GM23338 (cell line): ENCODE results near the gene ERO1A. TPM values are rescaled to one million over a fixed set of nuclear protein-coding genes. Genes with fewer than 3 reads are reported as not detected.

Experiments used
- ATAC-seq: fragments of 200-7000 bp; cut with Tn5 transposase; 3 replicates; pipeline ENCODE4 v1.9.1; 2020
- DNase-seq: peaks from one replicate; pipeline ENCODE4 v3.0.0-alpha.2; 2015; ENCODE audit warnings: low spot score
- H2AFZ ChIP-seq: fragments of 200-600 bp; sonication (generic); 2 replicates; pipeline ENCODE4 v1.8.0; 2016; ENCODE audit warnings: antibody characterized with exemption, mild to moderate bottlenecking, moderate library complexity
- H3F3A ChIP-seq: fragments of 200-600 bp; sonication (generic); replicated peaks from 2 replicates; pipeline ENCODE4 v1.8.0; 2017; ENCODE audit warnings: antibody characterized with exemption, mixed run types, low read depth
- H3K27ac ChIP-seq: fragments of 200-600 bp; sonication (generic); 2 replicates; pipeline ENCODE4 v1.6.1; 2016; ENCODE audit warnings: low read depth
- H3K27me3 ChIP-seq: fragments of 200-600 bp; sonication (generic); 2 replicates; pipeline ENCODE4 v1.8.0; 2016; ENCODE audit warnings: mild to moderate bottlenecking, mixed run types, moderate library complexity; ENCODE audit not compliant: insufficient read depth
- H3K36me3 ChIP-seq: fragments of 200-600 bp; sonication (generic); 2 replicates; pipeline ENCODE4 v1.8.0; 2016; ENCODE audit warnings: mild to moderate bottlenecking; ENCODE audit not compliant: insufficient read depth
- H3K4me1 ChIP-seq: fragments of 200-600 bp; sonication (generic); 2 replicates; pipeline ENCODE4 v1.8.0; 2016; ENCODE audit warnings: mild to moderate bottlenecking, moderate library complexity; ENCODE audit not compliant: insufficient read depth
- H3K4me2 ChIP-seq: fragments of 200-600 bp; sonication (generic); 2 replicates; pipeline ENCODE4 v1.7.1; 2017; ENCODE audit warnings: mixed run types
- H3K4me3 ChIP-seq: fragments of 200-600 bp; sonication (generic); 2 replicates; pipeline ENCODE4 v1.6.1; 2016; ENCODE audit warnings: mixed run types
- H3K79me2 ChIP-seq: fragments of 200-600 bp; sonication (generic); replicated peaks from 2 replicates; pipeline ENCODE4 v1.8.0; 2017; ENCODE audit warnings: mild to moderate bottlenecking; ENCODE audit not compliant: insufficient read depth
- H3K9me2 ChIP-seq: fragments of 200-600 bp; sonication (generic); 2 replicates; pipeline ENCODE4 v1.8.0; 2017; ENCODE audit not compliant: insufficient read depth
- H4K20me1 ChIP-seq: fragments of 200-600 bp; sonication (generic); replicated peaks from 2 replicates; pipeline ENCODE4 v1.8.0; 2017; ENCODE audit warnings: mild to moderate bottlenecking; ENCODE audit not compliant: insufficient read depth
- H3K27ac Mint-ChIP-seq: 2 replicates; pipeline ENCODE4 v1.8.0; 2020; ENCODE audit warnings: inconsistent platforms, mild to moderate bottlenecking, moderate library complexity, mixed read lengths
- H3K27me3 Mint-ChIP-seq: 3 replicates; pipeline ENCODE4 v1.8.0; 2022; ENCODE audit warnings: low read depth, mild to moderate bottlenecking, moderate library complexity, mixed read lengths, inconsistent platforms; ENCODE audit not compliant: insufficient read depth, poor library complexity
- H3K36me3 Mint-ChIP-seq: 3 replicates; pipeline ENCODE4 v1.8.0; 2021; ENCODE audit warnings: low read depth, mild to moderate bottlenecking, inconsistent platforms, moderate library complexity, mixed read lengths
- H3K4me1 Mint-ChIP-seq: 3 replicates; pipeline ENCODE4 v1.8.0; 2020; ENCODE audit warnings: mild to moderate bottlenecking, inconsistent platforms, mixed read lengths
- H3K4me3 Mint-ChIP-seq: 3 replicates; pipeline ENCODE4 v1.8.0; 2021; ENCODE audit warnings: moderate library complexity, mild to moderate bottlenecking, inconsistent platforms, mixed read lengths
- H3K9me3 Mint-ChIP-seq: 3 replicates; pipeline ENCODE4 v1.8.0; 2020; ENCODE audit warnings: moderate library complexity, mild to moderate bottlenecking, inconsistent platforms, mixed read lengths
- CREB1 ChIP-seq: fragments of 250-450 bp; sonication (Bioruptor Pico); IDR thresholded peaks from 2 replicates; pipeline ENCODE4 v1.5.0; 2020; ENCODE audit warnings: low read depth, mild to moderate bottlenecking, moderate library complexity
- EZH2 ChIP-seq: fragments of 200-600 bp; sonication (generic); IDR thresholded peaks from one replicate; pipeline ENCODE4 v1.8.0; 2017; ENCODE audit warnings: antibody characterized with exemption, mild to moderate bottlenecking, low read depth; ENCODE audit not compliant: unreplicated experiment
- EZH2phosphoT487 ChIP-seq: fragments of 200-600 bp; sonication (generic); IDR thresholded peaks from one replicate; pipeline ENCODE4 v1.8.1; 2018; ENCODE audit warnings: antibody characterized with exemption; ENCODE audit not compliant: unreplicated experiment
- JUNB ChIP-seq: IDR thresholded peaks from one replicate; pipeline ENCODE4 v1.6.1; 2016; ENCODE audit warnings: antibody characterized with exemption; ENCODE audit not compliant: unreplicated experiment
- NANOG ChIP-seq: IDR thresholded peaks from 2 replicates; pipeline ENCODE4 v1.6.1; 2016; ENCODE audit warnings: antibody characterized with exemption, borderline replicate concordance
- POLR2AphosphoS5 ChIP-seq: IDR thresholded peaks from 2 replicates; pipeline ENCODE4 v1.6.1; 2016; ENCODE audit warnings: antibody characterized with exemption, low read depth
- STAT1 ChIP-seq: IDR thresholded peaks from one replicate; pipeline ENCODE4 v1.6.1; 2016; ENCODE audit warnings: antibody characterized with exemption; ENCODE audit not compliant: unreplicated experiment
- ZNF114 ChIP-seq: fragments of 250-450 bp; sonication (Bioruptor Pico); IDR thresholded peaks from 2 replicates; pipeline ENCODE4 v1.5.0; 2020; ENCODE audit warnings: mild to moderate bottlenecking, moderate library complexity
- ZNF331 ChIP-seq: fragments of 250-450 bp; sonication (Bioruptor Pico); IDR thresholded peaks from 2 replicates; pipeline ENCODE4 v1.5.0; 2020; ENCODE audit warnings: low read depth, mild to moderate bottlenecking, moderate library complexity
- polyA plus RNA-seq: library from polyadenylated mRNA; unstranded; fragments of >200 nt; fragmentation: Nextera tagmentation; extraction: Ambion mirVana; gene quantifications from 2 replicates; pipeline ENCODE4 v1.2.1, GENCODE V29; 2016
- total RNA-seq: library from RNA; depleted of rRNA; stranded (reverse); fragments of >200 nt; shearing (Covaris generic); gene quantifications from 2 replicates; pipeline ENCODE4 v1.2.3, GENCODE V29; 2014
- TF ChIP-seq, protein P1 (sequence below), 2 experiments: fragments of 200-600 bp in 1 of 2; sonication (generic) in 1 of 2; conservative IDR thresholded peaks; 2 replicates each; pipeline versions ENCODE4 v1.5.1 to v1.6.1; 2016 to 2017; ENCODE audit warnings: antibody characterized with exemption in 2 of 2, low read depth in 2 of 2, mild to moderate bottlenecking in 2 of 2, moderate library complexity in 1 of 2
- TF ChIP-seq, protein P2 (sequence below): IDR thresholded peaks from one replicate; pipeline ENCODE4 v1.6.1; 2018; ENCODE audit warnings: antibody characterized with exemption; ENCODE audit not compliant: unreplicated experiment
- TF ChIP-seq, protein P3 (sequence below): IDR thresholded peaks from 2 replicates; pipeline ENCODE4 v1.6.1; 2016; ENCODE audit warnings: antibody characterized with exemption

Gene ERO1A
- total and polyA plus RNA-seq, 2 experiments from 2014 or later = 25.2 to 44.7 TPM

DNA sequence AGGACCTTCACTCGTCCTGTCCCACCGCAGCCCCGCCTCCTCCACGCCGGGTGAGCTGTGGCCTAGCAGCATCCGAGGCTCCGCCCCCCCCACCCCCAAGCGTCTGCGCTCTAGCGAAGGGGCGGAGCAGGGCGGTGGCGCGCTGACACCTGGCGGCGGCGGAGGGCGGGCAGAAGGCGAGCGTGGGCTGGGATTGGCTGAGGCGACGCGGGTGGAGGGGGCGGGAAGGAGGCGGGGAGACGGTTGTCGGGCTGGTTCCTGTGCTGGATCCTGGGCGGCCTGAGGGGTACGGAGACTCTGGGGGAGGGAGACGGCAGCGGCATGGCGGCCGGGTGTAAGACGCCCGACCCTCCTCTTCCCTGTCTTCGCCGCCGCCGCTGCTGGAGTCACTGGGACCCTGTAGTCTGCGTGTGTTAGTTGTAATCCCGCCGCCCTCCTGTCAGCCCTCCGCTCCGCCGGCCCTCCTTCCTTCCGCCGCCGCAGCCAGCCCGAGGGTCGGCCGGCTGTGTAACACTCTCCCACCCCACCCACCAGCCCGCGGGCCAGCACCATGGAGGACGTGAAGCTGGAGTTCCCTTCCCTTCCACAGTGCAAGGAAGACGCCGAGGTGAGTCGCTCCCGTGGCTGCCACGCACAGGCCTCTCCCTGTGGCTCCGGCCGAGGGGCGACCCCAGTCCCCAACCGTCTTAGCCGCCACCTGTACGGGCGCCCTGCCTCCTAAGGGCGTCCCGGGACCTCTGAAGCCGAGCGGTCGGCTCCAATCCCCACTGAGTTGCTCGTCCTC lies 34.8 kb upstream of the ERO1A start, which contains the start of gene STYX:
TSS of gene STYX (plus strand) at position 242 of the 784 bp plus-strand sequence. CDS start at position 551, 309 bp downstream.
- H3K36me3 Mint-ChIP-seq = peaks cover 60% of the 10 kb centered on the region
- peak within 1 kb of the TSS; percentile 98 for H3K27ac Mint-ChIP-seq

DNA sequence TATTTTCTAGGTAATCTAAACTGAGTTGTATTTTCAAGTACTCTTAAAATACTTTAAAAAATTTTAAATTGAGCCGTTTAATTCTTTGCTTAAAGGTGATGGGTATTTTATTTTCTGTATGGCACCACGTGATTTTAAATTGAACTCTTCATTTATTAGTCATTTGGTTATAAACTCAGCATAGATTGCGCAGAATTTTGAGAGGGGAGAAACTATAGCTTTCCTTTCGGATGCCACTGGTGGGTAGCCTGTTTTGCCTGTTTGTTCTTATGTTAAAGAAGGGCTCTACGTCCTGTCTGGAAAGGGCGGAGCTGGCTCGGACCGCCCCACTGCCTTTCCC lies 34.2 kb upstream of the ERO1A start:
- H3K27me3 Mint-ChIP-seq = peaks cover 7% of the 10 kb centered on the region
- peak overlapping the region; percentile 78 for H3K27ac ChIP-seq
- H3K36me3 Mint-ChIP-seq = peaks cover 60% of the 10 kb centered on the region
- peaks cover 28% of the 10 kb centered on the region for H3K4me1 Mint-ChIP-seq
- no peaks in the 10 kb centered on the region for H3K9me3 Mint-ChIP-seq
- no peaks in the 10 kb centered on the region for H3K9me2 ChIP-seq
- H3K27ac Mint-ChIP-seq = peak overlapping the region; percentile 94
- H3K4me2 ChIP-seq = peak overlapping the region; percentile 50
- H4K20me1 ChIP-seq = peaks cover 2% of the 10 kb centered on the region; the same call in 1 of the 2 replicates
- H3K27me3 ChIP-seq = no peaks in the 10 kb centered on the region
- peak overlapping the region; percentile 98 for H3K4me3 Mint-ChIP-seq
- peaks cover 14% of the 10 kb centered on the region for H3K4me1 ChIP-seq
- no peak overlapping the region for H2AFZ ChIP-seq
- no peaks in the 10 kb centered on the region; the same call in 1 of the 2 replicates for H3F3A ChIP-seq
- peaks cover 6% of the 10 kb centered on the region; the same call in 1 of the 2 replicates for H3K36me3 ChIP-seq
- no peak for DNase-seq
- H3K4me3 ChIP-seq = peak overlapping the region; percentile 38
- ATAC-seq = no peak
- H3K79me2 ChIP-seq = peaks cover 43% of the 10 kb centered on the region
- TF ChIP-seq, protein P1, sequence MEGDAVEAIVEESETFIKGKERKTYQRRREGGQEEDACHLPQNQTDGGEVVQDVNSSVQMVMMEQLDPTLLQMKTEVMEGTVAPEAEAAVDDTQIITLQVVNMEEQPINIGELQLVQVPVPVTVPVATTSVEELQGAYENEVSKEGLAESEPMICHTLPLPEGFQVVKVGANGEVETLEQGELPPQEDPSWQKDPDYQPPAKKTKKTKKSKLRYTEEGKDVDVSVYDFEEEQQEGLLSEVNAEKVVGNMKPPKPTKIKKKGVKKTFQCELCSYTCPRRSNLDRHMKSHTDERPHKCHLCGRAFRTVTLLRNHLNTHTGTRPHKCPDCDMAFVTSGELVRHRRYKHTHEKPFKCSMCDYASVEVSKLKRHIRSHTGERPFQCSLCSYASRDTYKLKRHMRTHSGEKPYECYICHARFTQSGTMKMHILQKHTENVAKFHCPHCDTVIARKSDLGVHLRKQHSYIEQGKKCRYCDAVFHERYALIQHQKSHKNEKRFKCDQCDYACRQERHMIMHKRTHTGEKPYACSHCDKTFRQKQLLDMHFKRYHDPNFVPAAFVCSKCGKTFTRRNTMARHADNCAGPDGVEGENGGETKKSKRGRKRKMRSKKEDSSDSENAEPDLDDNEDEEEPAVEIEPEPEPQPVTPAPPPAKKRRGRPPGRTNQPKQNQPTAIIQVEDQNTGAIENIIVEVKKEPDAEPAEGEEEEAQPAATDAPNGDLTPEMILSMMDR (conservative IDR thresholded peaks at IDR 0.05; ENCODE audit: low read depth in 2 of 2) = no peak
- TF ChIP-seq EZH2 (no peak), POLR2AphosphoS5 (no peak), CREB1 (CRISPR knock-in tag) (no peak), NANOG (no peak), JUNB (no peak), STAT1 (no peak), ZNF114 (CRISPR knock-in tag) (no peak), ZNF331 (CRISPR knock-in tag) (no peak), EZH2phosphoT487 (no peak)
- TF ChIP-seq, protein P2, sequence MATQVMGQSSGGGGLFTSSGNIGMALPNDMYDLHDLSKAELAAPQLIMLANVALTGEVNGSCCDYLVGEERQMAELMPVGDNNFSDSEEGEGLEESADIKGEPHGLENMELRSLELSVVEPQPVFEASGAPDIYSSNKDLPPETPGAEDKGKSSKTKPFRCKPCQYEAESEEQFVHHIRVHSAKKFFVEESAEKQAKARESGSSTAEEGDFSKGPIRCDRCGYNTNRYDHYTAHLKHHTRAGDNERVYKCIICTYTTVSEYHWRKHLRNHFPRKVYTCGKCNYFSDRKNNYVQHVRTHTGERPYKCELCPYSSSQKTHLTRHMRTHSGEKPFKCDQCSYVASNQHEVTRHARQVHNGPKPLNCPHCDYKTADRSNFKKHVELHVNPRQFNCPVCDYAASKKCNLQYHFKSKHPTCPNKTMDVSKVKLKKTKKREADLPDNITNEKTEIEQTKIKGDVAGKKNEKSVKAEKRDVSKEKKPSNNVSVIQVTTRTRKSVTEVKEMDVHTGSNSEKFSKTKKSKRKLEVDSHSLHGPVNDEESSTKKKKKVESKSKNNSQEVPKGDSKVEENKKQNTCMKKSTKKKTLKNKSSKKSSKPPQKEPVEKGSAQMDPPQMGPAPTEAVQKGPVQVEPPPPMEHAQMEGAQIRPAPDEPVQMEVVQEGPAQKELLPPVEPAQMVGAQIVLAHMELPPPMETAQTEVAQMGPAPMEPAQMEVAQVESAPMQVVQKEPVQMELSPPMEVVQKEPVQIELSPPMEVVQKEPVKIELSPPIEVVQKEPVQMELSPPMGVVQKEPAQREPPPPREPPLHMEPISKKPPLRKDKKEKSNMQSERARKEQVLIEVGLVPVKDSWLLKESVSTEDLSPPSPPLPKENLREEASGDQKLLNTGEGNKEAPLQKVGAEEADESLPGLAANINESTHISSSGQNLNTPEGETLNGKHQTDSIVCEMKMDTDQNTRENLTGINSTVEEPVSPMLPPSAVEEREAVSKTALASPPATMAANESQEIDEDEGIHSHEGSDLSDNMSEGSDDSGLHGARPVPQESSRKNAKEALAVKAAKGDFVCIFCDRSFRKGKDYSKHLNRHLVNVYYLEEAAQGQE = no peak
- TF ChIP-seq, protein P3, sequence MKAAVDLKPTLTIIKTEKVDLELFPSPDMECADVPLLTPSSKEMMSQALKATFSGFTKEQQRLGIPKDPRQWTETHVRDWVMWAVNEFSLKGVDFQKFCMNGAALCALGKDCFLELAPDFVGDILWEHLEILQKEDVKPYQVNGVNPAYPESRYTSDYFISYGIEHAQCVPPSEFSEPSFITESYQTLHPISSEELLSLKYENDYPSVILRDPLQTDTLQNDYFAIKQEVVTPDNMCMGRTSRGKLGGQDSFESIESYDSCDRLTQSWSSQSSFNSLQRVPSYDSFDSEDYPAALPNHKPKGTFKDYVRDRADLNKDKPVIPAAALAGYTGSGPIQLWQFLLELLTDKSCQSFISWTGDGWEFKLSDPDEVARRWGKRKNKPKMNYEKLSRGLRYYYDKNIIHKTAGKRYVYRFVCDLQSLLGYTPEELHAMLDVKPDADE = no peak

More for the DNA sequence above, 34.8 kb upstream of the ERO1A start, which contains the start of gene STYX:
- Histone ChIP-seq H3K27me3 (no peaks in the 10 kb centered on the region), H4K20me1 (peaks cover 2% of the 10 kb centered on the region; the same call in 1 of the 2 replicates), H2AFZ (peak within 1 kb of the TSS; percentile 64; the same call in 1 of the 2 replicates), H3K9me2 (no peaks in the 10 kb centered on the region), H3K4me2 (peak within 1 kb of the TSS; percentile 82), H3K4me1 (peaks cover 16% of the 10 kb centered on the region), H3K79me2 (peaks cover 49% of the 10 kb centered on the region), H3K4me3 (peak within 1 kb of the TSS; percentile 94), H3F3A (no peaks in the 10 kb centered on the region; the same call in 1 of the 2 replicates), H3K36me3 (0 out of 2 replicates have a peak, but pooled peaks cover under 1% of the 10 kb centered on the region), H3K27ac (peak within 1 kb of the TSS; percentile 89)
- DNase-seq = peak; percentile 100
- Mint-ChIP-seq H3K27me3 (peaks cover 7% of the 10 kb centered on the region), H3K4me1 (peaks cover 29% of the 10 kb centered on the region), H3K4me3 (peak within 1 kb of the TSS; percentile 98), H3K9me3 (no peaks in the 10 kb centered on the region)
- TF ChIP-seq STAT1 (no peak), CREB1 (CRISPR knock-in tag) (peak; percentile 67), ZNF331 (CRISPR knock-in tag) (no peak), POLR2AphosphoS5 (peak; percentile 87)
- ATAC-seq = peak; percentile 94
